Measurements from ENCODE around the gene IPO13. TPM values are rescaled to one million over a fixed set of nuclear protein-coding genes. Genes with fewer than 3 reads are reported as not detected.

Gene IPO13
- polyA plus RNA-seq, 1 of the 3 experiments (the other 2 are of a cell fraction), result 15.5 TPM

DNA sequence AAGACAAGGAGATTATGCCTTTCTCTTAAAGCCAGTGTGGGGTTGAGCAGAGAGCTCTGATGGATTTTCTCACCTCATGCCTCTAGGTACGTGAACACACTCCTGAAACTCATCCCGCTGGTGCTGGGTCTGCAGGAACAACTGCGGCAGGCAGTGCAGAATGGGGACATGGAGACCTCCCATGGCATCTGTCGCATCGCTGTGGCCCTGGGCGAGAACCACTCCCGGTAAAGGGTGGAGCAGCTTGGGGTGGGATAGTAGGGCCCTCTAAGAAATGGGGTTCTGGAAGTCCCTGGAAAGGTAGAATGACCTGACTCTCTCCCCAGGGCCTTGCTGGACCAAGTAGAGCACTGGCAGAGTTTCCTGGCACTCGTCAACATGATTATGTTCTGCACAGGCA, 9.5 kb downstream of the IPO13 start:
- Histone ChIP-seq H3K27ac (ENCODE audit: low read depth in 2 of 2, low read length in 1 of 2) (no peak overlapping the region), H3K9me3 (no peaks in the 10 kb centered on the region), H2AFZ (ENCODE audit: low read depth) (no peak overlapping the region), H3F3A (replicated peaks; ENCODE audit: insufficient read depth) (no peaks in the 10 kb centered on the region), H3K79me2 (ENCODE audit: insufficient read depth) (no peaks in the 10 kb centered on the region; the same call in 1 of the 2 replicates), H3K4me3 (ENCODE audit: low read depth in 2 of 2, low read length in 1 of 2) (no peak overlapping the region), H3K4me1 (ENCODE audit: control insufficient read depth in 1 of 2, insufficient read depth in 2 of 2, low read depth in 1 of 2, low read length in 1 of 2) (peaks cover 0 to 5% of the 10 kb centered on the region in 2 experiments; a peak in 1 of 4 replicates), H3K36me3 (replicated peaks in 1 of 2; ENCODE audit: control insufficient read depth in 1 of 2, insufficient read depth in 2 of 2, low read length in 1 of 2) (peaks cover 3 to 50% of the 10 kb centered on the region in 2 experiments), H3K9ac (no peak overlapping the region), H4K20me1 (ENCODE audit: insufficient read depth) (peaks cover 6% of the 10 kb centered on the region; the same call in 1 of the 2 replicates), H3K27me3 (ENCODE audit: insufficient read depth) (no peaks in the 10 kb centered on the region), H3K4me2 (no peak overlapping the region), H3K9me2 (no peaks in the 10 kb centered on the region)
- no peak for TF ChIP-seq GATA2 (CRISPR knock-in tag; IDR thresholded peaks at IDR 0.05)
- no peak for TF ChIP-seq NRF1 (IDR thresholded peaks at IDR 0.05; ENCODE audit: low read depth, low read length)
- TF ChIP-seq FOXJ3 (CRISPR knock-in tag; IDR thresholded peaks at IDR 0.05), result no peak
- TF ChIP-seq, protein P1, sequence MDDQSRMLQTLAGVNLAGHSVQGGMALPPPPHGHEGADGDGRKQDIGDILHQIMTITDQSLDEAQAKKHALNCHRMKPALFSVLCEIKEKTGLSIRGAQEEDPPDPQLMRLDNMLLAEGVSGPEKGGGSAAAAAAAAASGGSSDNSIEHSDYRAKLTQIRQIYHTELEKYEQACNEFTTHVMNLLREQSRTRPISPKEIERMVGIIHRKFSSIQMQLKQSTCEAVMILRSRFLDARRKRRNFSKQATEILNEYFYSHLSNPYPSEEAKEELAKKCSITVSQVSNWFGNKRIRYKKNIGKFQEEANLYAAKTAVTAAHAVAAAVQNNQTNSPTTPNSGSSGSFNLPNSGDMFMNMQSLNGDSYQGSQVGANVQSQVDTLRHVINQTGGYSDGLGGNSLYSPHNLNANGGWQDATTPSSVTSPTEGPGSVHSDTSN (IDR thresholded peaks at IDR 0.05), result no peak
- no peak for TF ChIP-seq TAF1 (IDR thresholded peaks at IDR 0.05; ENCODE audit: borderline replicate concordance, low read depth, low read length)
- no peak for TF ChIP-seq MXI1 (IDR thresholded peaks at IDR 0.05; ENCODE audit: low read depth, low read length)
- ChIA-PET CTCF (interaction anchor here (1.3 to 2.2 kb wide), 3 partner anchors 9 to 193 kb away, joined by 4 to 8 read pairs (median 4); partner anchors contain the start of gene IPO13), POLR2A (no interaction called here)
- no peak for DNase-seq
- WGBS (ENCODE audit: low lambda C conversion rate), result 97% methylated on average over 4 of the region's 8 CpGs

DNA sequence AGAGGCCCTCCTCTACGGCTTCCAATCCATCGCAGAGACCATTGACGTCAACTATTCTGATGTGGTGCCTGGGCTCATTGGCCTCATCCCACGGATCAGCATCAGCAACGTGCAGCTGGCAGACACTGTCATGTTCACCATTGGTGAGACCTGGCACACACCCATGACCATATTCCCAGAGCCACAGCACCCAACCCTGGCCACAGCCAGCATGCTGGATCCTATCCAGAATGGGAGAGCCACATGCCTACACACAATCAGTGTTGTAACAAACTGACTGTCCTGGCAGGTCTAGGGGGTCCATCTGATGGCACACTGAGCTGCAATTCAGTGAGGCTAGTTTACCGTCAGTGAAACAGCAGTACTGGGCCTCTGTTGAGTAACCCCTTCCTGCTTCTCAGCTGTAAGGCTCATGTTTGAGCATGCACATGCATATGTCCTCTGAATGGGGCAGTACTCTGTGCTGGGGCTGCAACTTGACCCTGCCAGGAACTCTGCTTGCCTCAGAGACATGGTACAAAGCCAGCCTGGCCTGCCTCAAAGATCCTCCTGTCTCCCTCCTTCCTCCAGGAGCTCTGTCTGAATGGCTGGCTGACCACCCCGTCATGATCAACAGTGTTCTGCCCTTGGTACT, 10.8 kb downstream of the IPO13 start:
- Histone ChIP-seq H3K36me3 (replicated peaks in 1 of 2; ENCODE audit: control insufficient read depth in 1 of 2, insufficient read depth in 2 of 2, low read length in 1 of 2) (peaks cover 3 to 59% of the 10 kb centered on the region in 2 experiments), H3K79me2 (ENCODE audit: insufficient read depth) (no peaks in the 10 kb centered on the region), H3K4me2 (no peak overlapping the region), H2AFZ (ENCODE audit: low read depth) (no peak overlapping the region), H3K9me2 (no peaks in the 10 kb centered on the region), H3K9me3 (no peaks in the 10 kb centered on the region), H4K20me1 (ENCODE audit: insufficient read depth) (no peaks in the 10 kb centered on the region), H3K4me3 (ENCODE audit: low read depth in 2 of 2, low read length in 1 of 2) (no peak overlapping the region), H3K4me1 (ENCODE audit: control insufficient read depth in 1 of 2, insufficient read depth in 2 of 2, low read depth in 1 of 2, low read length in 1 of 2) (peaks cover 0 to 4% of the 10 kb centered on the region in 2 experiments; a peak in 1 of 4 replicates), H3K27me3 (ENCODE audit: insufficient read depth) (no peaks in the 10 kb centered on the region), H3K27ac (ENCODE audit: low read depth in 2 of 2, low read length in 1 of 2) (no peak overlapping the region), H3K9ac (no peak overlapping the region), H3F3A (replicated peaks; ENCODE audit: insufficient read depth) (no peaks in the 10 kb centered on the region)
- DNase-seq, result no peak
- ChIA-PET POLR2A (interaction anchor here (0.7 kb wide), 1 partner anchor 10 kb away, joined by 3 read pairs; no protein-coding TSS in a partner anchor), CTCF (interaction anchor here (0.7 to 2.2 kb wide), 3 partner anchors 21 to 194 kb away, joined by 3 to 7 read pairs (median 6); no protein-coding TSS in a partner anchor)
- WGBS (ENCODE audit: low lambda C conversion rate), result 92% methylated on average over 7 of the region's 7 CpGs
- TF ChIP-seq RFX5 (IDR thresholded peaks at IDR 0.05; ENCODE audit: low read length) (no peak), FOSL2 (IDR thresholded peaks at IDR 0.05; ENCODE audit: borderline replicate concordance, low read depth) (no peak), MXI1 (IDR thresholded peaks at IDR 0.05; ENCODE audit: low read depth, low read length) (no peak), JUND (IDR thresholded peaks at IDR 0.05) (no peak), ELF1 (IDR thresholded peaks at IDR 0.05) (no peak), CHD2 (IDR thresholded peaks at IDR 0.05; ENCODE audit: low read length, partially characterized antibody) (no peak), FOXM1 (IDR thresholded peaks at IDR 0.05; ENCODE audit: low read depth) (no peak), GABPA (IDR thresholded peaks at IDR 0.05; ENCODE audit: low read depth) (no peak), NRF1 (IDR thresholded peaks at IDR 0.05; ENCODE audit: low read depth, low read length) (no peak), NFIC (IDR thresholded peaks at IDR 0.05; ENCODE audit: borderline replicate concordance) (no peak), RAD21 (IDR thresholded peaks at IDR 0.05; ENCODE audit: low read length) (no peak), TCF12 (IDR thresholded peaks at IDR 0.05) (no peak), EZH2phosphoT487 (IDR thresholded peaks at IDR 0.05; ENCODE audit: borderline replicate concordance, low read depth) (no peak), FOXJ3 (CRISPR knock-in tag; IDR thresholded peaks at IDR 0.05) (no peak)
- TF ChIP-seq, protein P2, sequence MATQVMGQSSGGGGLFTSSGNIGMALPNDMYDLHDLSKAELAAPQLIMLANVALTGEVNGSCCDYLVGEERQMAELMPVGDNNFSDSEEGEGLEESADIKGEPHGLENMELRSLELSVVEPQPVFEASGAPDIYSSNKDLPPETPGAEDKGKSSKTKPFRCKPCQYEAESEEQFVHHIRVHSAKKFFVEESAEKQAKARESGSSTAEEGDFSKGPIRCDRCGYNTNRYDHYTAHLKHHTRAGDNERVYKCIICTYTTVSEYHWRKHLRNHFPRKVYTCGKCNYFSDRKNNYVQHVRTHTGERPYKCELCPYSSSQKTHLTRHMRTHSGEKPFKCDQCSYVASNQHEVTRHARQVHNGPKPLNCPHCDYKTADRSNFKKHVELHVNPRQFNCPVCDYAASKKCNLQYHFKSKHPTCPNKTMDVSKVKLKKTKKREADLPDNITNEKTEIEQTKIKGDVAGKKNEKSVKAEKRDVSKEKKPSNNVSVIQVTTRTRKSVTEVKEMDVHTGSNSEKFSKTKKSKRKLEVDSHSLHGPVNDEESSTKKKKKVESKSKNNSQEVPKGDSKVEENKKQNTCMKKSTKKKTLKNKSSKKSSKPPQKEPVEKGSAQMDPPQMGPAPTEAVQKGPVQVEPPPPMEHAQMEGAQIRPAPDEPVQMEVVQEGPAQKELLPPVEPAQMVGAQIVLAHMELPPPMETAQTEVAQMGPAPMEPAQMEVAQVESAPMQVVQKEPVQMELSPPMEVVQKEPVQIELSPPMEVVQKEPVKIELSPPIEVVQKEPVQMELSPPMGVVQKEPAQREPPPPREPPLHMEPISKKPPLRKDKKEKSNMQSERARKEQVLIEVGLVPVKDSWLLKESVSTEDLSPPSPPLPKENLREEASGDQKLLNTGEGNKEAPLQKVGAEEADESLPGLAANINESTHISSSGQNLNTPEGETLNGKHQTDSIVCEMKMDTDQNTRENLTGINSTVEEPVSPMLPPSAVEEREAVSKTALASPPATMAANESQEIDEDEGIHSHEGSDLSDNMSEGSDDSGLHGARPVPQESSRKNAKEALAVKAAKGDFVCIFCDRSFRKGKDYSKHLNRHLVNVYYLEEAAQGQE (IDR thresholded peaks at IDR 0.05; ENCODE audit: low read depth, low read length), result no peak
- TF ChIP-seq, protein P3, sequence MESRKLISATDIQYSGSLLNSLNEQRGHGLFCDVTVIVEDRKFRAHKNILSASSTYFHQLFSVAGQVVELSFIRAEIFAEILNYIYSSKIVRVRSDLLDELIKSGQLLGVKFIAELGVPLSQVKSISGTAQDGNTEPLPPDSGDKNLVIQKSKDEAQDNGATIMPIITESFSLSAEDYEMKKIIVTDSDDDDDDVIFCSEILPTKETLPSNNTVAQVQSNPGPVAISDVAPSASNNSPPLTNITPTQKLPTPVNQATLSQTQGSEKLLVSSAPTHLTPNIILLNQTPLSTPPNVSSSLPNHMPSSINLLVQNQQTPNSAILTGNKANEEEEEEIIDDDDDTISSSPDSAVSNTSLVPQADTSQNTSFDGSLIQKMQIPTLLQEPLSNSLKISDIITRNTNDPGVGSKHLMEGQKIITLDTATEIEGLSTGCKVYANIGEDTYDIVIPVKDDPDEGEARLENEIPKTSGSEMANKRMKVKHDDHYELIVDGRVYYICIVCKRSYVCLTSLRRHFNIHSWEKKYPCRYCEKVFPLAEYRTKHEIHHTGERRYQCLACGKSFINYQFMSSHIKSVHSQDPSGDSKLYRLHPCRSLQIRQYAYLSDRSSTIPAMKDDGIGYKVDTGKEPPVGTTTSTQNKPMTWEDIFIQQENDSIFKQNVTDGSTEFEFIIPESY (IDR thresholded peaks at IDR 0.05; ENCODE audit: borderline replicate concordance, low read depth), result no peak
- TF ChIP-seq, protein P4, sequence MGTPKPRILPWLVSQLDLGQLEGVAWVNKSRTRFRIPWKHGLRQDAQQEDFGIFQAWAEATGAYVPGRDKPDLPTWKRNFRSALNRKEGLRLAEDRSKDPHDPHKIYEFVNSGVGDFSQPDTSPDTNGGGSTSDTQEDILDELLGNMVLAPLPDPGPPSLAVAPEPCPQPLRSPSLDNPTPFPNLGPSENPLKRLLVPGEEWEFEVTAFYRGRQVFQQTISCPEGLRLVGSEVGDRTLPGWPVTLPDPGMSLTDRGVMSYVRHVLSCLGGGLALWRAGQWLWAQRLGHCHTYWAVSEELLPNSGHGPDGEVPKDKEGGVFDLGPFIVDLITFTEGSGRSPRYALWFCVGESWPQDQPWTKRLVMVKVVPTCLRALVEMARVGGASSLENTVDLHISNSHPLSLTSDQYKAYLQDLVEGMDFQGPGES (IDR thresholded peaks at IDR 0.05; ENCODE audit: low read depth, low read length), result no peak

Measured in SK-N-SH (cell line).